Measurements from ENCODE around the gene PET117.

- TF ChIP-seq CTCF (IDR thresholded peaks at IDR 0.05) (no peak), EP300 (IDR thresholded peaks at IDR 0.05) (no peak)
Measured at GRCh38 chr20:18166950-18167349, 29.3 kb downstream of the PET117 start.
